Cardiac fibroblast (primary cell): ENCODE results near the gene BMPR1A.

Experiments
- DNase-seq, 2 donors: peaks; one replicate each; pipeline versions ENCODE4 v3.0.0 to v3.0.0-alpha.2; 2010; ENCODE audit warnings: low read depth in 2 of 2
- H3K4me3 ChIP-seq, 2 donors: replicated peaks in 1 of 2; 1 replicate in 1 of 2; 2 replicates in 1 of 2; pipeline ENCODE4 v1.5.1; 2011; ENCODE audit warnings: low read depth in 2 of 2, low read length in 2 of 2, mild to moderate bottlenecking in 2 of 2, moderate library complexity in 1 of 2
- TF ChIP-seq, protein P1 (sequence below): IDR thresholded peaks from one replicate; pipeline ENCODE4 v1.5.1; 2011; ENCODE audit warnings: low read depth, mild to moderate bottlenecking, low read length, inconsistent platforms

Gene BMPR1A

DNA sequence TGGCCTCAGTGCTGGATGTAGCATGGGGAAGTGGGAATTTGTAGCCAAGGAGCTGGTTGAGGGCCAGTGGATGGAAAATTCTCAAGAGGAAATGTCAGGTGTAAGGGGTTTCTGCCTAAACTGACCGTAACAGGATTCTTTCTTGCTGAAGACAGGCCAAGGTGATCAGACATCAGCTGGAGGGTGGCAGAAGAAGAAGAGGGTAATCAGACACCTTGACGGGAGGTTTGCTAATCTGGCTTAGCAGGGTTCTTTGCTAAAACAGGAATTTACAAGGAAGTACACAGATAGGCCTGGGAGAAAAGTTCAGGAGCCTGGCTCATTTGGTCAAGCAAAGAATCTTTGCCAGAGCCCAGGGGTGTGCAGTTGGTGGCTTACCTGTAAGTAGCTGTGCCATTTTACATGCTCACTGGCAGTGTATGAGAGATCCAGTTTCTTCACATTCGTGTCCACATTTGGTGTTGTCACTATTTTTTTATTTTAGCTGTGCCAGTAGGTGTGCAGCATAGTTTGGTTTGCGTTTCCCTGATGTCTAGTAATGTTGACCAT lies 73.7 kb downstream of the BMPR1A start:
- DNase-seq, result no peak
- H3K4me3 ChIP-seq, result no peak overlapping the region
- TF ChIP-seq, protein P1, sequence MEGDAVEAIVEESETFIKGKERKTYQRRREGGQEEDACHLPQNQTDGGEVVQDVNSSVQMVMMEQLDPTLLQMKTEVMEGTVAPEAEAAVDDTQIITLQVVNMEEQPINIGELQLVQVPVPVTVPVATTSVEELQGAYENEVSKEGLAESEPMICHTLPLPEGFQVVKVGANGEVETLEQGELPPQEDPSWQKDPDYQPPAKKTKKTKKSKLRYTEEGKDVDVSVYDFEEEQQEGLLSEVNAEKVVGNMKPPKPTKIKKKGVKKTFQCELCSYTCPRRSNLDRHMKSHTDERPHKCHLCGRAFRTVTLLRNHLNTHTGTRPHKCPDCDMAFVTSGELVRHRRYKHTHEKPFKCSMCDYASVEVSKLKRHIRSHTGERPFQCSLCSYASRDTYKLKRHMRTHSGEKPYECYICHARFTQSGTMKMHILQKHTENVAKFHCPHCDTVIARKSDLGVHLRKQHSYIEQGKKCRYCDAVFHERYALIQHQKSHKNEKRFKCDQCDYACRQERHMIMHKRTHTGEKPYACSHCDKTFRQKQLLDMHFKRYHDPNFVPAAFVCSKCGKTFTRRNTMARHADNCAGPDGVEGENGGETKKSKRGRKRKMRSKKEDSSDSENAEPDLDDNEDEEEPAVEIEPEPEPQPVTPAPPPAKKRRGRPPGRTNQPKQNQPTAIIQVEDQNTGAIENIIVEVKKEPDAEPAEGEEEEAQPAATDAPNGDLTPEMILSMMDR, result no peak

GRCh38 chr10:86833969-86834368 lies 77.5 kb downstream of the BMPR1A start:
- DNase-seq, result no peak
- H3K4me3 ChIP-seq, result no peak overlapping the region
- TF ChIP-seq, protein P1, result no peak

GRCh38 chr10:86836044-86836443 lies 79.6 kb downstream of the BMPR1A start:
- DNase-seq, result no peak
- H3K4me3 ChIP-seq, result no peak overlapping the region
- TF ChIP-seq, protein P1, result no peak

DNA sequence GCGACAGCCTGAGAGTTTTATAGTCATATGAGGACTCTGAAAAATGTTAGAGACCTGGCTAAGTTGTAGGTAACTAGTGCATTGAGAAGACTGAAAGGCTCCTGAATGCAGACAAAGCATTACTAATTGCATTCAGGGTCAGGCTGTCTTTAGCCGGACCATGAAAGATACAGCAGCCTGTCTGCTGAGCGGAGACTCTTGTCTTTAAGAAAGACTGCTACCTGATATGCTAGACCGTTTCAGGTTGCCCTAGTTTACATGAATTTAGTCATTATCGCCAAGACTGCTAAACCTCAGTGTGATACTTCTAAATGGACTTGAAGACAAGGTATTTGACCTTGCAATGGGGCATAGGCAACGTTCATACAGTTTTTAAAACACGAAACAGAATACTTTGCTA lies 81.2 kb downstream of the BMPR1A start:
- TF ChIP-seq, protein P1, result no peak
- H3K4me3 ChIP-seq, result no peak overlapping the region

GRCh38 chr10:86840498-86840897 lies 84.1 kb downstream of the BMPR1A start:
- no peak for DNase-seq
- TF ChIP-seq, protein P1, result no peak
- H3K4me3 ChIP-seq, result no peak overlapping the region

More for the DNA sequence above, 81.2 kb downstream of the BMPR1A start:
- DNase-seq, result no peak

- TF ChIP-seq, protein P1, result no peak
- no peak for DNase-seq
- H3K4me3 ChIP-seq, result no peak overlapping the region
These were observed 89.7 kb downstream of the BMPR1A start for GRCh38 chr10:86846088-86846487.

GRCh38 chr10:86848747-86849146 lies 92.3 kb downstream of the BMPR1A start:
- TF ChIP-seq, protein P1, result no peak
- H3K4me3 ChIP-seq, result no peak overlapping the region
- DNase-seq, result no peak
